ENCODE results near the gene IFI35.

IFI35 gene

DNA sequence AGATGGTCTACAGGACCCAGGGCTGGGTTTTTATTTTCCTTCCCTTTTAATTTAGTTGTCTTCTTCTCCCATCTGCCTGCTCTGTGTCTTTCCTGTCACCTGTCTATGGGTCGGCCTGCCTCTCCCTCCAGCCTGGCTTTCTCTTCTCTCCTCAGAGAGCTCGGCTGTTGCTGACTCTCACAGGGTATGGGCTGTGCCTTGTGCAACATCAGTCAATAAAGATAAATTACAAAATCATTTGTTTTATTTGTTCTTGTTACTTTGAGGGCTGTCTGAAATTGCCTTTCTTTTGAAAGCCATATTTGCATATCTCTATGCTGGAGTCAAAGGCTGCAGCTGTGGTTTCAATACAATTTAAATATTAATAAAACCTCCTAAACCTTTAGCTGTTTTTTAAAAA, 34.1 kb downstream of the IFI35 start:
- no peak for DNase-seq
- Histone ChIP-seq H3K9ac (ENCODE audit: low read depth, low read length) (no peak overlapping the region), H3K36me3 (ENCODE audit: insufficient read depth, low read length) (peaks cover 25% of the 10 kb centered on the region), H4K20me1 (ENCODE audit: insufficient read depth, low read length) (no peaks in the 10 kb centered on the region), H3K9me3 (ENCODE audit: insufficient read depth, low read length, severe bottlenecking) (no peaks in the 10 kb centered on the region), H3K4me1 (ENCODE audit: insufficient read depth, low read length) (no peaks in the 10 kb centered on the region), H3K27me3 (ENCODE audit: insufficient read depth, low read length, poor library complexity) (no peaks in the 10 kb centered on the region), H3K4me2 (ENCODE audit: insufficient read depth, low read length) (no peak overlapping the region), H3K4me3 (ENCODE audit: low read depth in 1 of 2, low read length in 2 of 2) (no peak overlapping the region), H3K79me2 (ENCODE audit: insufficient read depth, low read length) (no peaks in the 10 kb centered on the region), H2AFZ (ENCODE audit: low read depth, low read length) (no peak overlapping the region), H3K27ac (ENCODE audit: low read length) (no peak overlapping the region)
- no peak for ATAC-seq (ENCODE audit: insufficient read depth, low read depth)
- TF ChIP-seq, protein P1, sequence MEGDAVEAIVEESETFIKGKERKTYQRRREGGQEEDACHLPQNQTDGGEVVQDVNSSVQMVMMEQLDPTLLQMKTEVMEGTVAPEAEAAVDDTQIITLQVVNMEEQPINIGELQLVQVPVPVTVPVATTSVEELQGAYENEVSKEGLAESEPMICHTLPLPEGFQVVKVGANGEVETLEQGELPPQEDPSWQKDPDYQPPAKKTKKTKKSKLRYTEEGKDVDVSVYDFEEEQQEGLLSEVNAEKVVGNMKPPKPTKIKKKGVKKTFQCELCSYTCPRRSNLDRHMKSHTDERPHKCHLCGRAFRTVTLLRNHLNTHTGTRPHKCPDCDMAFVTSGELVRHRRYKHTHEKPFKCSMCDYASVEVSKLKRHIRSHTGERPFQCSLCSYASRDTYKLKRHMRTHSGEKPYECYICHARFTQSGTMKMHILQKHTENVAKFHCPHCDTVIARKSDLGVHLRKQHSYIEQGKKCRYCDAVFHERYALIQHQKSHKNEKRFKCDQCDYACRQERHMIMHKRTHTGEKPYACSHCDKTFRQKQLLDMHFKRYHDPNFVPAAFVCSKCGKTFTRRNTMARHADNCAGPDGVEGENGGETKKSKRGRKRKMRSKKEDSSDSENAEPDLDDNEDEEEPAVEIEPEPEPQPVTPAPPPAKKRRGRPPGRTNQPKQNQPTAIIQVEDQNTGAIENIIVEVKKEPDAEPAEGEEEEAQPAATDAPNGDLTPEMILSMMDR (IDR thresholded peaks at IDR 0.05; ENCODE audit: borderline replicate concordance, extremely low read depth, low read length, poor library complexity, severe bottlenecking): no peak
- TF ChIP-seq EZH2 (IDR thresholded peaks at IDR 0.05; ENCODE audit: borderline replicate concordance, low read depth, low read length, severe bottlenecking): no peak

DNA sequence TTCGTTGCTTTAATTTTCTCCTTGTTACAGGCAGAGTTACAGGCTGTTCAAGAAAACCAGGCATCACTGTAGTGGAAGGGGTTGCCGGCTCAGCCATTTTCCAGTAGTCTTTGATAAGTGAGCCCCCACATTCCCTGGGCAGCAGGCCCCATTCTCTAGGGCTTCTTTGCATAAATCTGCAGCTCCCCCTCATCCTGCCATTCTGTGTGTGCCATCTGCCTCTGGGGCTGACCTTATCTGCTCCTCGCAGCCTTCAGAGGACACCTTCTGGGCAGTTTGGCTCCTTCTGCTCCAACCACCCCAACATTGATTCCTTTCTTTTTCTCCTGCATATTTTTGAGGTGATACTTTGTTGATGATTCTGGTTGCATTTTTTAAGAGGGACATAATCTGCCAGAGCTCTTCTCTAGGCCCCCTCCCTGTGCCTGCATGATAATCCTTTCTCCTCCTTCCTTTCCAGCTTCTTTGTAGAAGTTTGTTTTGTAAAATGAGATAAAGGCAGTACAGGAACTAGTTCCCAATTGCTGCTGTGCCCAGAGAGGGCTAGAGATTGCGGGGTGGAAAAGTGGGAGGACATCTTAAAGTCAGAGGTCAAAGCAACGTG, 35.5 kb downstream of the IFI35 start:
- Histone ChIP-seq H3K9ac (ENCODE audit: low read depth, low read length) (no peak overlapping the region), H3K4me3 (ENCODE audit: low read depth in 1 of 2, low read length in 2 of 2) (no peak overlapping the region), H3K27me3 (ENCODE audit: insufficient read depth, low read length, poor library complexity) (no peaks in the 10 kb centered on the region), H3K4me1 (ENCODE audit: insufficient read depth, low read length) (no peaks in the 10 kb centered on the region), H3K36me3 (ENCODE audit: insufficient read depth, low read length) (peaks cover 35% of the 10 kb centered on the region), H4K20me1 (ENCODE audit: insufficient read depth, low read length) (no peaks in the 10 kb centered on the region), H2AFZ (ENCODE audit: low read depth, low read length) (no peak overlapping the region), H3K79me2 (ENCODE audit: insufficient read depth, low read length) (no peaks in the 10 kb centered on the region), H3K4me2 (ENCODE audit: insufficient read depth, low read length) (no peak overlapping the region), H3K9me3 (ENCODE audit: insufficient read depth, low read length, severe bottlenecking) (no peaks in the 10 kb centered on the region), H3K27ac (ENCODE audit: low read length) (no peak overlapping the region)
- no peak for DNase-seq
- no peak for ATAC-seq (ENCODE audit: insufficient read depth, low read depth)
- TF ChIP-seq, protein P1 (IDR thresholded peaks at IDR 0.05; ENCODE audit: borderline replicate concordance, extremely low read depth, low read length, poor library complexity, severe bottlenecking): no peak
- TF ChIP-seq EZH2 (IDR thresholded peaks at IDR 0.05; ENCODE audit: borderline replicate concordance, low read depth, low read length, severe bottlenecking): no peak

DNA sequence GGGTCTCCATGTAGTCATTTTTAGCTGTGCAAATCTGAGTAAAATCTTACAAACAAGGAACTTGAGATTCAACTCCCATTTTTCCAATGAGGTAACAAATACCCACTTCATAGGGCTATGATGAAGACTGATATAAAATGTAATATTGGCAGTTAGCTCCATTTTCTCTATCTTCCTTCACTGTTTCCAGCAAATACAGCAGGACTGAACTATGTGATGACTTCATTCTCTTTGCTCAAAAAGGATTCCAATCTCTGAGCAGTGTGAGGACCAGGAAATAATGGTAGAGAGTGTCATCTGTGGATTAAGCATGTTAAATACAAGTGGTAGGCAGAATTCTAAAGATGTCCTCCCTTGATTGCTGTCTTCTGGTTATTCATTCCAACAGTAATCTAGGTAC, 36.7 kb downstream of the IFI35 start:
- no peak for DNase-seq
- H3K9me3 ChIP-seq (ENCODE audit: insufficient read depth, low read length, severe bottlenecking): no peaks in the 10 kb centered on the region
- no peaks in the 10 kb centered on the region for H3K4me1 ChIP-seq (ENCODE audit: insufficient read depth, low read length)
- H3K36me3 ChIP-seq (ENCODE audit: insufficient read depth, low read length): peaks cover 45% of the 10 kb centered on the region
- H4K20me1 ChIP-seq (ENCODE audit: insufficient read depth, low read length): no peaks in the 10 kb centered on the region
- H3K79me2 ChIP-seq (ENCODE audit: insufficient read depth, low read length): no peaks in the 10 kb centered on the region
- H3K27me3 ChIP-seq (ENCODE audit: insufficient read depth, low read length, poor library complexity): no peaks in the 10 kb centered on the region
- no peak overlapping the region for H3K27ac ChIP-seq (ENCODE audit: low read length)
- no peak overlapping the region for H3K4me2 ChIP-seq (ENCODE audit: insufficient read depth, low read length)
- no peak for TF ChIP-seq EZH2 (IDR thresholded peaks at IDR 0.05; ENCODE audit: borderline replicate concordance, low read depth, low read length, severe bottlenecking)
- TF ChIP-seq, protein P1 (IDR thresholded peaks at IDR 0.05; ENCODE audit: borderline replicate concordance, extremely low read depth, low read length, poor library complexity, severe bottlenecking): no peak
- H3K9ac ChIP-seq (ENCODE audit: low read depth, low read length): no peak overlapping the region
- ATAC-seq (ENCODE audit: insufficient read depth, low read depth): no peak
- H3K4me3 ChIP-seq (ENCODE audit: low read depth in 1 of 2, low read length in 2 of 2): no peak overlapping the region
- no peak overlapping the region for H2AFZ ChIP-seq (ENCODE audit: low read depth, low read length)

Measured in DND-41 (cell line).